ENCODE results near the gene UCHL3. TPM values are rescaled to one million over a fixed set of nuclear protein-coding genes. Genes with fewer than 3 reads are reported as not detected.
A peak's percentile ranks its signal among the peaks of the same experiment; 100 is the strongest.

UCHL3 gene
- total RNA-seq, result not detected

DNA sequence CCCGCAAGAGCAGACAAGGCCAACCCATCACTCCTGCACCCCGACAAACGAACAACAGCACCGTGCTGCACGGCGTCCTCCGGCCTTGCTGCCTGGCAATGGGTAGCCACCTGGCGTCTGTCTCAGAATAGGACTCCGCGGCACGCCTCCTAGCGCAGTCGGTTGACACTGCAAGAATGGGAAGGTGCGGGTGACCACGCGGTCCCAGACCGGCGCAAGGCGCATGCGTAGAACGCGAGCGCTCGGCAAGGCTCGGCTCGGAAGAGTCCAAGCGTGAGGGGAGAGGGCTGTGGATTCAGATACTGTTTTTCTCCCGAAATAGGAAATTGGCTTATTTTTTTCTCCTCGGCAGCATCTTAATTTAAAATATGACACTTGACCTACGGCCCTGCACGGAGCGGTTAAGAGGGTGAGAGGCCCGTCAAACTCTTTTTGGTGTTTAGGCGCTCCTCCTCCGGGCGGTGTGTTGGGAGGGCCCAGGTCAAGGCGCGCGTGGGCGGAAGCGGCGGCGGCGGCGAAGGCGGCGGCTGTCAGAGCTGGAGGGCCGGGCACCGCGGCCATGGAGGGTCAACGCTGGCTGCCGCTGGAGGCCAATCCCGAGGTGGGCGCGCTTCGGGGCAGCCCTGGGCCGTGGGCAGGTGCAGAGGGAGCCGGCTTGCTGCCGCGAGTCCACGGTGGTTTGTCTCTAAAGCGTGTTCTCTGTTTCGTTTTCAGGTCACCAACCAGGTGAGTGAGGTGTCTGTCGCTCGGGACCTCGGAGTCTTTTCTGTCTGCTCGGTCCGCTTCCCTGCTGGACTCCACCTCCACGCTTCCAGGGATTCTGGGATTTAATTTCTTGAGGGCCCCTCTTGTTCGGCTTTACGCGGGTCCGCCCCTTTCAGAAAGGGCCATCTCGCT is at the start of gene UCHL3:
Gene UCHL3, plus strand, starts transcription at position 530 of the 897 bp plus-strand sequence. Its CDS starts 30 bp downstream, at position 560.
- no peaks in the 10 kb centered on the region for H3K27me3 ChIP-seq
- H3K9me3 ChIP-seq, result no peaks in the 10 kb centered on the region
- H3K36me3 ChIP-seq, result no peaks in the 10 kb centered on the region
- DNase-seq (ENCODE audit: low spot score in 2 of 2), result peak; percentile 82 to 97
- H3K4me1 ChIP-seq, result peaks cover 0 to 4% of the 10 kb centered on the region in 2 donors
- H3K4me3 ChIP-seq, result peak within 1 kb of the TSS; percentile 74 to 94
- TF ChIP-seq, protein P1, sequence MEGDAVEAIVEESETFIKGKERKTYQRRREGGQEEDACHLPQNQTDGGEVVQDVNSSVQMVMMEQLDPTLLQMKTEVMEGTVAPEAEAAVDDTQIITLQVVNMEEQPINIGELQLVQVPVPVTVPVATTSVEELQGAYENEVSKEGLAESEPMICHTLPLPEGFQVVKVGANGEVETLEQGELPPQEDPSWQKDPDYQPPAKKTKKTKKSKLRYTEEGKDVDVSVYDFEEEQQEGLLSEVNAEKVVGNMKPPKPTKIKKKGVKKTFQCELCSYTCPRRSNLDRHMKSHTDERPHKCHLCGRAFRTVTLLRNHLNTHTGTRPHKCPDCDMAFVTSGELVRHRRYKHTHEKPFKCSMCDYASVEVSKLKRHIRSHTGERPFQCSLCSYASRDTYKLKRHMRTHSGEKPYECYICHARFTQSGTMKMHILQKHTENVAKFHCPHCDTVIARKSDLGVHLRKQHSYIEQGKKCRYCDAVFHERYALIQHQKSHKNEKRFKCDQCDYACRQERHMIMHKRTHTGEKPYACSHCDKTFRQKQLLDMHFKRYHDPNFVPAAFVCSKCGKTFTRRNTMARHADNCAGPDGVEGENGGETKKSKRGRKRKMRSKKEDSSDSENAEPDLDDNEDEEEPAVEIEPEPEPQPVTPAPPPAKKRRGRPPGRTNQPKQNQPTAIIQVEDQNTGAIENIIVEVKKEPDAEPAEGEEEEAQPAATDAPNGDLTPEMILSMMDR (IDR thresholded peaks at IDR 0.05), result peak; percentile 82 to 93 (median 91)
- H3K27ac ChIP-seq, result peak within 1 kb of the TSS; percentile 70 to 81
- intact Hi-C loops (cut with DNase I), result loop anchor here (1.0 to 10.0 kb wide), 7 partner anchors 12 to 1475 kb away; partner anchors contain the start of genes COMMD6, FBXL3, KCTD12 and LMO7

DNA sequence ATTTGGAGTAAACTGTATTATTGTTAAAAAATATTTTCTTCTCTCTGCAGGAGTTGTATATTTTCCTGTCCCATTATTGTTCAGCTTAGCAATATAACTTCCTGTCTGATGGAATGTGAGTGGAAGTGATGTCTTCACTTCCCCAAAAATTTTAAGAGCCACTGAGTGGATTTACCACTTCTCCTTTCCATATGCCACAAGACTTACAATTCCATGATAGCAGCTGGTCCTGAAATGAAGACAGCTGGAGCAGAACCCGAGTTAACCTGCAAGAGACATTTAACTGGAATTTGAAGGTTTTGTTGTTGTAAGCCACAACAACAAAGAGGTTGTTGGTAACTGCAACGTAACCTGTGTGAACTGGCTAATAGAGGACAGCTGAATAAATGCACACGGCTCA is 44.3 kb upstream of the UCHL3 start:
- DNase-seq (ENCODE audit: low spot score in 2 of 2), result no peak
- Histone ChIP-seq H3K27me3 (no peaks in the 10 kb centered on the region), H3K36me3 (no peaks in the 10 kb centered on the region), H3K4me3 (no peak overlapping the region), H3K4me1 (no peaks in the 10 kb centered on the region), H3K9me3 (no peaks in the 10 kb centered on the region), H3K27ac (no peak overlapping the region)
- intact Hi-C loops (cut with DNase I), result no loop called here
- TF ChIP-seq, protein P1 (IDR thresholded peaks at IDR 0.05), result no peak

- intact Hi-C loops (cut with DNase I), result no loop called here
- H3K4me1 ChIP-seq, result no peaks in the 10 kb centered on the region
- TF ChIP-seq, protein P1 (IDR thresholded peaks at IDR 0.05), result no peak
Observed at GRCh38 chr13:75506018-75506417, 43.6 kb upstream of the UCHL3 start.

GRCh38 chr13:75507027-75508001 is 42.3 kb upstream of the UCHL3 start:
- no peak for DNase-seq (ENCODE audit: low spot score in 2 of 2)
- H3K36me3 ChIP-seq, result no peaks in the 10 kb centered on the region
- no peak overlapping the region for H3K4me3 ChIP-seq
- H3K9me3 ChIP-seq, result no peaks in the 10 kb centered on the region
- intact Hi-C loops (cut with DNase I), result no loop called here
- TF ChIP-seq, protein P1 (IDR thresholded peaks at IDR 0.05), result no peak
- H3K4me1 ChIP-seq, result no peaks in the 10 kb centered on the region
- no peak overlapping the region for H3K27ac ChIP-seq
- no peaks in the 10 kb centered on the region for H3K27me3 ChIP-seq

More at GRCh38 chr13:75506018-75506417, 43.6 kb upstream of the UCHL3 start:
- no peak overlapping the region for H3K4me3 ChIP-seq
- DNase-seq (ENCODE audit: low spot score in 2 of 2), result no peak
- no peak overlapping the region for H3K27ac ChIP-seq
- H3K9me3 ChIP-seq, result no peaks in the 10 kb centered on the region
- H3K27me3 ChIP-seq, result no peaks in the 10 kb centered on the region
- H3K36me3 ChIP-seq, result no peaks in the 10 kb centered on the region

GRCh38 chr13:75508002-75508548 is 41.5 kb upstream of the UCHL3 start:
- Histone ChIP-seq H3K4me3 (no peak overlapping the region), H3K9me3 (no peaks in the 10 kb centered on the region), H3K27ac (no peak overlapping the region), H3K27me3 (no peaks in the 10 kb centered on the region), H3K36me3 (no peaks in the 10 kb centered on the region), H3K4me1 (no peaks in the 10 kb centered on the region)
- DNase-seq (ENCODE audit: low spot score in 2 of 2), result no peak
- intact Hi-C loops (cut with DNase I), result no loop called here
- TF ChIP-seq, protein P1 (IDR thresholded peaks at IDR 0.05), result no peak

Data from ascending aorta (tissue), 2 donors.